ENCODE results near the gene TPRX1. TPM values are rescaled to one million over a fixed set of nuclear protein-coding genes. Genes with fewer than 3 reads are reported as not detected.
"Not testable (repeated sequence)": the region's sequence is repeated elsewhere in the genome, so short reads cannot be mapped to it uniquely, and the experiment has no call there.

The TPRX1 gene
- total and polyA plus RNA-seq, 2 of the 4 experiments (the other 2 are of a cell fraction): not detected

DNA sequence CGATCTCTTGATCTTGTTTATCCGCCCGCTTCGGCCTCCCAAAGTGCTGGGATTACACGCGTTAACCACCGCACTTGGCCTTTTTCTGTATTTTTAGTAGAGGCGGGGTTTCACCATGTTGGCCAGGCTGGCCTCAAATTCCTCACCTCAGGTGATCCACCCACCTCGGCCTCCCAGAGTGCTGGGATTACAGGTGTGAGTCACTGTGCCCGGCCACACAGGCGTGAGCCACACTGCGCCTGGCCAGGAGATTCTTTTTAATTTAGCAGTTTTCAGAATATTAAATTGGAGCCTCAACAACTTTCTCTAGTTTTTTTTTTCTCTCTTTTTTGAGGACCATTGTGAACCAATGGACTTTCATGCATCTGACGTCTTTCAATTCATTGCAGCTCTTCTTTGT lies 14.5 kb downstream of the TPRX1 start:
- dilution Hi-C loops (cut with HindIII; ENCODE audit: low sequenced_read_pairs, unreplicated experiment); H3K9me3 ChIP-seq (ENCODE audit: control insufficient read depth, insufficient read depth, low read length); H4K8ac ChIP-seq (ENCODE audit: low read depth in 2 of 2, low read length in 2 of 2); DNase-seq; ATAC-seq (ENCODE audit: low read depth); H2AK9ac ChIP-seq (replicated peaks; ENCODE audit: low read depth, low read length, poor library complexity); H3K4me2 ChIP-seq (ENCODE audit: low read depth, low read length); H2BK20ac ChIP-seq (ENCODE audit: low read depth, low read length); H3K9ac ChIP-seq (ENCODE audit: low read depth, low read length); H3K23ac ChIP-seq (ENCODE audit: low read depth, low read length); H2AFZ ChIP-seq (replicated peaks; ENCODE audit: low read length, poor library complexity); H3K18ac ChIP-seq (ENCODE audit: low read depth, low read length); H2BK5ac ChIP-seq (ENCODE audit: low read depth, low read length, poor library complexity, severe bottlenecking); BruUV-seq (replicated peaks); H4K5ac ChIP-seq (ENCODE audit: low read depth, low read length); H4K91ac ChIP-seq (ENCODE audit: insufficient read depth, low read depth, low read length); H3K79me1 ChIP-seq (ENCODE audit: low read depth in 1 of 2, low read length in 2 of 2); H2BK15ac ChIP-seq (ENCODE audit: low read depth, low read length); H2AK5ac ChIP-seq (ENCODE audit: low read depth, low read length); H3K27me3 ChIP-seq (ENCODE audit: control insufficient read depth, insufficient read depth, low read length); H3K14ac ChIP-seq (replicated peaks; ENCODE audit: low read depth, low read length); H3K4ac ChIP-seq (ENCODE audit: low read depth, low read length); POLR2A ChIA-PET (ENCODE audit: unreplicated experiment); H3K56ac ChIP-seq (ENCODE audit: extremely low read depth, insufficient read depth, low read length); H2BK120ac ChIP-seq (ENCODE audit: low read depth, low read length); H4K20me1 ChIP-seq (ENCODE audit: insufficient read depth, low read length); H3K4me3 ChIP-seq (ENCODE audit: insufficient read depth, low read depth, low read length); H3K27ac ChIP-seq (ENCODE audit: insufficient read depth, low read length); H3K9me1 ChIP-seq (ENCODE audit: insufficient read depth, low read length); H3K4me1 ChIP-seq (ENCODE audit: control insufficient read depth, insufficient read depth, low read length): not testable (repeated sequence)
- intact Hi-C loops (cut with micrococcal nuclease) (loop anchor here (1.0 kb wide), 1 partner anchor 73 kb away; no protein-coding TSS in a partner anchor), in situ Hi-C loops (cut with MboI; ENCODE audit: low sequenced_read_pairs) (loop anchor here (10.0 kb wide), 1 partner anchor 355 kb away; no protein-coding TSS in a partner anchor)
- CTCF ChIA-PET: interaction anchor here (0.7 to 1.7 kb wide), 3 partner anchors 10 to 77 kb away, joined by 3 to 5 read pairs (median 4); partner anchors contain the start of gene EHD2
- WGBS, 2 experiments (ENCODE audit: extremely low coverage in 2 of 2, insufficient read length in 1 of 2): 75% methylated on average over 7 of the region's 13 CpGs; no CpG with 5 or more reads in 1 of the 2 experiments
- peaks cover 13% of the 10 kb centered on the region for H3K36me3 ChIP-seq (ENCODE audit: control insufficient read depth, insufficient read depth, low read length)

DNA sequence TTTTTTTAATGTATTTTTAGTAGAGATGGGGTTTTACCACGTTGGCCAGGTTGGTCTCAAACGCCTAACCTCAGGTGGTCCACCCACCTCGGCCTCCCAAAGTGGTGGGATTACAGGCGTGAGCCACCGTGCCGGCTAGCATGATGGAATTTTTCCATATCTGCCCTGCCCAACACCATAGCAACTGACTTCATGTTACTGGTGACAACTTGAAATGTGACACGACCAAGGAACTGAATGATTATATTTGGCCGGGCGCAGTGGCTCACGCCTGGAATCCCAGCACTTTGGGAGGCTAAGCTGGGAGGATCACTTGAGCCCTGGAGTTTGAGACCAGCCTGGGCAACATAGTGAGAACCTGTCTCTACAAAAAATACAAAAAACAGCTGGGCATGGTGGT lies 17.0 kb downstream of the TPRX1 start:
- H3K9me1 ChIP-seq (ENCODE audit: insufficient read depth, low read length); intact Hi-C loops (cut with micrococcal nuclease); H3K4me3 ChIP-seq (ENCODE audit: insufficient read depth, low read depth, low read length); H4K8ac ChIP-seq (ENCODE audit: low read depth in 2 of 2, low read length in 2 of 2); BruUV-seq (replicated peaks); H3K27ac ChIP-seq (ENCODE audit: insufficient read depth, low read length); H3K4me1 ChIP-seq (ENCODE audit: control insufficient read depth, insufficient read depth, low read length); H2BK5ac ChIP-seq (ENCODE audit: low read depth, low read length, poor library complexity, severe bottlenecking); H3K18ac ChIP-seq (ENCODE audit: low read depth, low read length); H2AK9ac ChIP-seq (replicated peaks; ENCODE audit: low read depth, low read length, poor library complexity); H3K56ac ChIP-seq (ENCODE audit: extremely low read depth, insufficient read depth, low read length); H4K20me1 ChIP-seq (ENCODE audit: insufficient read depth, low read length); dilution Hi-C loops (cut with HindIII; ENCODE audit: low sequenced_read_pairs, unreplicated experiment); ATAC-seq (ENCODE audit: low read depth); H3K9me3 ChIP-seq (ENCODE audit: control insufficient read depth, insufficient read depth, low read length); H3K14ac ChIP-seq (replicated peaks; ENCODE audit: low read depth, low read length); POLR2A ChIA-PET (ENCODE audit: unreplicated experiment); H2AFZ ChIP-seq (replicated peaks; ENCODE audit: low read length, poor library complexity); H3K4ac ChIP-seq (ENCODE audit: low read depth, low read length); H2AK5ac ChIP-seq (ENCODE audit: low read depth, low read length); H2BK20ac ChIP-seq (ENCODE audit: low read depth, low read length); CTCF ChIA-PET; H3K79me1 ChIP-seq (ENCODE audit: low read depth in 1 of 2, low read length in 2 of 2); H2BK15ac ChIP-seq (ENCODE audit: low read depth, low read length); DNase-seq; H4K5ac ChIP-seq (ENCODE audit: low read depth, low read length); H3K4me2 ChIP-seq (ENCODE audit: low read depth, low read length); H2BK120ac ChIP-seq (ENCODE audit: low read depth, low read length); H3K27me3 ChIP-seq (ENCODE audit: control insufficient read depth, insufficient read depth, low read length); H3K9ac ChIP-seq (ENCODE audit: low read depth, low read length); H4K91ac ChIP-seq (ENCODE audit: insufficient read depth, low read depth, low read length); H3K23ac ChIP-seq (ENCODE audit: low read depth, low read length): not testable (repeated sequence)
- H3K36me3 ChIP-seq (ENCODE audit: control insufficient read depth, insufficient read depth, low read length): peaks cover 29% of the 10 kb centered on the region
- in situ Hi-C loops (cut with MboI; ENCODE audit: low sequenced_read_pairs): loop anchor here (10.0 kb wide), 1 partner anchor 353 kb away; no protein-coding TSS in a partner anchor
- WGBS, 2 experiments (ENCODE audit: extremely low coverage in 2 of 2, insufficient read length in 1 of 2): 89% methylated on average over 5 of the region's 10 CpGs; no CpG with 5 or more reads in 1 of the 2 experiments

All from IMR-90 (cell line).